ENCODE results near the gene EIF3L. TPM values are rescaled to one million over a fixed set of nuclear protein-coding genes. Genes with fewer than 3 reads are reported as not detected.

EIF3L gene
- total and polyA plus RNA-seq, 9 of the 15 experiments (the other 6 are each of a cell fraction or from before 2014, with no cell fraction given): 257 to 699 (median 368) TPM

DNA sequence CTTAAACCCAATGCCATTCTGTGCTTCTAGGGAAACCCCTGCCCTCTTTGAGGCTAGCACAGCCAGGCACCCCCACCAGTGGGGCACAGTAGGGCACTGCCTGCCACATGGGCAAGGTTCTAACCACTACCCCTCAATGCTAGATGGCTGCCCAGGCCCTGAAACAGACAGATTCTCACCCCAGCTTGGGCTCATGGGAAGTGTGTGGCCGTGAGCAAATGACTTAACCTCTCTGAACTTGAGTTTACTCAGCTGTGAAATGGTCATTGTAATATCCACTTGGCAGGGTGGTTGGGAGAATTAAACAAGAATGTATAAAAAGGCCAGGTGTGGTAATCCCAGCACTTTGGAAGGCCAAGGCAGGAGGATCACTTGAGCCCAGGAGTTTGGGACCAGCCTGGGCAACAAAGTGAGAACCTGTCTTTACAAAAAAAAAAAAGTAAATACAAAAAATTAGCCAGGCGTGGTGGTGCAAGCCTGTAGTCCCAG is 81.8 kb downstream of the EIF3L start:
- H3K36me3 ChIP-seq (ENCODE audit: control insufficient read depth, insufficient read depth, low read length): peaks cover 19% of the 10 kb centered on the region; the same call in 2 of the 3 replicates
- no TSS peak for BruUV-seq (replicated peaks)
- no peaks in the 10 kb centered on the region for H4K20me1 ChIP-seq (replicated peaks; ENCODE audit: control insufficient read depth, insufficient read depth, low read length)
- H3K9me1 ChIP-seq (ENCODE audit: control insufficient read depth, insufficient read depth, low read length): no peaks in the 10 kb centered on the region
- H2AFZ ChIP-seq (ENCODE audit: low read depth, low read length): no peak overlapping the region
- H3K4me3 ChIP-seq: no peak overlapping the region
- CTCF ChIA-PET (ENCODE audit: low intra/inter-chr PET ratio): interaction anchor here (1.3 kb wide), 1 partner anchor 25 kb away, joined by 3 read pairs; no protein-coding TSS in a partner anchor
- no peaks in the 10 kb centered on the region for H3K27me3 ChIP-seq (ENCODE audit: control insufficient read depth in 2 of 2, insufficient read depth in 2 of 2, low read length in 2 of 2)
- WGBS (ENCODE audit: insufficient coverage, low coverage, missing lambda C conversion rate): 100% methylated on average over 1 of the region's 2 CpGs
- ATAC-seq (no peak), FAIRE-seq (no peak), DNase-seq (ENCODE audit: extremely low read depth in 1 of 4, low spot score in 3 of 4) (no peak)
- H3K4me2 ChIP-seq (ENCODE audit: insufficient read depth, low read length): no peak overlapping the region
- H3K27ac ChIP-seq (ENCODE audit: extremely low read depth, low read depth, low read length): no peak overlapping the region
- POLR2A ChIA-PET: interaction anchor here (0.7 to 1.2 kb wide), 2 partner anchors 20 to 36 kb away, joined by 3 to 5 read pairs; no protein-coding TSS in a partner anchor
- H3K9me3 ChIP-seq (replicated peaks; ENCODE audit: control insufficient read depth, insufficient read depth, low read depth, low read length): no peaks in the 10 kb centered on the region
- intact Hi-C loops (cut with micrococcal nuclease): no loop called here
- H3K4me1 ChIP-seq (replicated peaks in 1 of 2; ENCODE audit: control insufficient read depth in 2 of 2, insufficient read depth in 2 of 2, low read length in 2 of 2): peaks cover 9 to 28% of the 10 kb centered on the region in 2 experiments; a peak in 4 of 5 replicates
- 0 out of 4 replicates have a peak overlapping the region, but pooled peaks of 1 of the 2 experiments have one; percentile 52 for H3K9ac ChIP-seq (ENCODE audit: insufficient read depth in 1 of 2, low read depth in 2 of 2, low read length in 2 of 2)
- in situ Hi-C loops (cut with MboI): no loop called here
- no peaks in the 10 kb centered on the region for H3K79me2 ChIP-seq (ENCODE audit: control insufficient read depth, insufficient read depth, low read length)
- TF ChIP-seq, protein P1, sequence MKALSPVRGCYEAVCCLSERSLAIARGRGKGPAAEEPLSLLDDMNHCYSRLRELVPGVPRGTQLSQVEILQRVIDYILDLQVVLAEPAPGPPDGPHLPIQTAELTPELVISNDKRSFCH (CRISPR knock-in tag; IDR thresholded peaks at IDR 0.05): no peak
- TF ChIP-seq, protein P1 (tag; IDR thresholded peaks at IDR 0.05): no peak
- TF ChIP-seq RBM17 (IDR thresholded peaks at IDR 0.05; ENCODE audit: borderline replicate concordance, low read depth, low read length): no peak
- no peak for TF ChIP-seq POLR3G (IDR thresholded peaks at IDR 0.05; ENCODE audit: extremely low read depth, insufficient read length, insufficient replicate concordance)
- no peak for TF ChIP-seq NRF1 (conservative IDR thresholded peaks at IDR 0.05 in 1 of 2, IDR thresholded peaks at IDR 0.05 in 1 of 2)
- TF ChIP-seq, protein P2, sequence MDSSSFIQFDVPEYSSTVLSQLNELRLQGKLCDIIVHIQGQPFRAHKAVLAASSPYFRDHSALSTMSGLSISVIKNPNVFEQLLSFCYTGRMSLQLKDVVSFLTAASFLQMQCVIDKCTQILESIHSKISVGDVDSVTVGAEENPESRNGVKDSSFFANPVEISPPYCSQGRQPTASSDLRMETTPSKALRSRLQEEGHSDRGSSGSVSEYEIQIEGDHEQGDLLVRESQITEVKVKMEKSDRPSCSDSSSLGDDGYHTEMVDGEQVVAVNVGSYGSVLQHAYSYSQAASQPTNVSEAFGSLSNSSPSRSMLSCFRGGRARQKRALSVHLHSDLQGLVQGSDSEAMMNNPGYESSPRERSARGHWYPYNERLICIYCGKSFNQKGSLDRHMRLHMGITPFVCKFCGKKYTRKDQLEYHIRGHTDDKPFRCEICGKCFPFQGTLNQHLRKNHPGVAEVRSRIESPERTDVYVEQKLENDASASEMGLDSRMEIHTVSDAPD (CRISPR knock-in tag; IDR thresholded peaks at IDR 0.05): no peak
- TF ChIP-seq, protein P3, sequence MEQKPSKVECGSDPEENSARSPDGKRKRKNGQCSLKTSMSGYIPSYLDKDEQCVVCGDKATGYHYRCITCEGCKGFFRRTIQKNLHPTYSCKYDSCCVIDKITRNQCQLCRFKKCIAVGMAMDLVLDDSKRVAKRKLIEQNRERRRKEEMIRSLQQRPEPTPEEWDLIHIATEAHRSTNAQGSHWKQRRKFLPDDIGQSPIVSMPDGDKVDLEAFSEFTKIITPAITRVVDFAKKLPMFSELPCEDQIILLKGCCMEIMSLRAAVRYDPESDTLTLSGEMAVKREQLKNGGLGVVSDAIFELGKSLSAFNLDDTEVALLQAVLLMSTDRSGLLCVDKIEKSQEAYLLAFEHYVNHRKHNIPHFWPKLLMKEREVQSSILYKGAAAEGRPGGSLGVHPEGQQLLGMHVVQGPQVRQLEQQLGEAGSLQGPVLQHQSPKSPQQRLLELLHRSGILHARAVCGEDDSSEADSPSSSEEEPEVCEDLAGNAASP (IDR thresholded peaks at IDR 0.05): no peak
- no peak for TF ChIP-seq HDAC8 (tag; IDR thresholded peaks at IDR 0.05)
- TF ChIP-seq, protein P4, sequence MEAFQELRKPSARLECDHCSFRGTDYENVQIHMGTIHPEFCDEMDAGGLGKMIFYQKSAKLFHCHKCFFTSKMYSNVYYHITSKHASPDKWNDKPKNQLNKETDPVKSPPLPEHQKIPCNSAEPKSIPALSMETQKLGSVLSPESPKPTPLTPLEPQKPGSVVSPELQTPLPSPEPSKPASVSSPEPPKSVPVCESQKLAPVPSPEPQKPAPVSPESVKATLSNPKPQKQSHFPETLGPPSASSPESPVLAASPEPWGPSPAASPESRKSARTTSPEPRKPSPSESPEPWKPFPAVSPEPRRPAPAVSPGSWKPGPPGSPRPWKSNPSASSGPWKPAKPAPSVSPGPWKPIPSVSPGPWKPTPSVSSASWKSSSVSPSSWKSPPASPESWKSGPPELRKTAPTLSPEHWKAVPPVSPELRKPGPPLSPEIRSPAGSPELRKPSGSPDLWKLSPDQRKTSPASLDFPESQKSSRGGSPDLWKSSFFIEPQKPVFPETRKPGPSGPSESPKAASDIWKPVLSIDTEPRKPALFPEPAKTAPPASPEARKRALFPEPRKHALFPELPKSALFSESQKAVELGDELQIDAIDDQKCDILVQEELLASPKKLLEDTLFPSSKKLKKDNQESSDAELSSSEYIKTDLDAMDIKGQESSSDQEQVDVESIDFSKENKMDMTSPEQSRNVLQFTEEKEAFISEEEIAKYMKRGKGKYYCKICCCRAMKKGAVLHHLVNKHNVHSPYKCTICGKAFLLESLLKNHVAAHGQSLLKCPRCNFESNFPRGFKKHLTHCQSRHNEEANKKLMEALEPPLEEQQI (IDR thresholded peaks at IDR 0.05): no peak
- TF ChIP-seq ZNF699 (CRISPR knock-in tag; IDR thresholded peaks at IDR 0.05; ENCODE audit: insufficient replicate concordance): no peak
- TF ChIP-seq ZNF766 (CRISPR knock-in tag; conservative IDR thresholded peaks at IDR 0.05): no peak
- TF ChIP-seq, protein P5, sequence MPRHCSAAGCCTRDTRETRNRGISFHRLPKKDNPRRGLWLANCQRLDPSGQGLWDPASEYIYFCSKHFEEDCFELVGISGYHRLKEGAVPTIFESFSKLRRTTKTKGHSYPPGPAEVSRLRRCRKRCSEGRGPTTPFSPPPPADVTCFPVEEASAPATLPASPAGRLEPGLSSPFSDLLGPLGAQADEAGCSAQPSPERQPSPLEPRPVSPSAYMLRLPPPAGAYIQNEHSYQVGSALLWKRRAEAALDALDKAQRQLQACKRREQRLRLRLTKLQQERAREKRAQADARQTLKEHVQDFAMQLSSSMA (CRISPR knock-in tag; IDR thresholded peaks at IDR 0.05): no peak
- no peak for TF ChIP-seq CEBPB (tag; IDR thresholded peaks at IDR 0.05)
- no peak for TF ChIP-seq RNF2 (IDR thresholded peaks at IDR 0.05)
- TF ChIP-seq GABPB2 (CRISPR knock-in tag; conservative IDR thresholded peaks at IDR 0.05): no peak

All from K562 (cell line).